Trophoblast cell (in vitro differentiated cells and primary cell): ENCODE measurements around the gene EXOC5.

ENCODE experiments used
- DNase-seq, 2 donors: peaks; one replicate each; pipeline ENCODE4 v3.0.0-alpha.2; 2016
- H2AFZ ChIP-seq: 2 replicates; pipeline ENCODE4 v1.6.1; 2013; ENCODE audit warnings: low read length, moderate library complexity, mild to moderate bottlenecking; ENCODE audit not compliant: insufficient read depth, poor library complexity
- H2AK5ac ChIP-seq: 2 replicates; pipeline ENCODE4 v1.6.1; 2013; ENCODE audit warnings: mild to moderate bottlenecking, low read length
- H2BK120ac ChIP-seq: 2 replicates; pipeline ENCODE4 v1.6.1; 2013; ENCODE audit warnings: low read length, mild to moderate bottlenecking, moderate library complexity; ENCODE audit not compliant: insufficient read depth, poor library complexity
- H2BK12ac ChIP-seq: 2 replicates; pipeline ENCODE4 v1.6.1; 2013; ENCODE audit warnings: mild to moderate bottlenecking, low read length, moderate library complexity
- H2BK5ac ChIP-seq: 2 replicates; pipeline ENCODE4 v1.6.1; 2013; ENCODE audit warnings: low read length, low read depth, moderate library complexity, mild to moderate bottlenecking; ENCODE audit not compliant: poor library complexity
- H3K14ac ChIP-seq: 2 replicates; pipeline ENCODE4 v1.6.1; 2013; ENCODE audit warnings: mild to moderate bottlenecking, low read length
- H3K18ac ChIP-seq: 2 replicates; pipeline ENCODE4 v1.6.1; 2013; ENCODE audit warnings: mild to moderate bottlenecking, low read length
- H3K23ac ChIP-seq: 2 replicates; pipeline ENCODE4 v1.6.1; 2013; ENCODE audit warnings: low read length
- H3K27ac ChIP-seq: 2 replicates; pipeline ENCODE4 v1.5.1; 2013; ENCODE audit warnings: low read depth, mild to moderate bottlenecking, inconsistent platforms, low read length, moderate library complexity
- H3K27me3 ChIP-seq: 2 replicates; pipeline ENCODE4 v1.6.1; 2013; ENCODE audit warnings: inconsistent platforms, mild to moderate bottlenecking, low read length, moderate library complexity; ENCODE audit not compliant: insufficient read depth
- H3K36me3 ChIP-seq, 2 experiments: 1 replicate in 1 of 2; 2 replicates in 1 of 2; pipeline ENCODE4 v1.6.1; 2013; ENCODE audit warnings: low read length in 2 of 2, mild to moderate bottlenecking in 2 of 2, moderate library complexity in 1 of 2; ENCODE audit not compliant: insufficient read depth in 2 of 2, control insufficient read depth in 1 of 2
- H3K4ac ChIP-seq: 2 replicates; pipeline ENCODE4 v1.6.1; 2013; ENCODE audit warnings: low read depth, mild to moderate bottlenecking, low read length, moderate library complexity
- H3K4me1 ChIP-seq, 2 experiments: 1 replicate in 1 of 2; 2 replicates in 1 of 2; pipeline ENCODE4 v1.6.1; 2013; ENCODE audit warnings: low read length in 2 of 2, mild to moderate bottlenecking in 2 of 2, moderate library complexity in 1 of 2; ENCODE audit not compliant: insufficient read depth in 2 of 2, control insufficient read depth in 1 of 2
- H3K4me2 ChIP-seq: 2 replicates; pipeline ENCODE4 v1.6.1; 2013; ENCODE audit warnings: inconsistent platforms, mild to moderate bottlenecking, low read length, moderate library complexity
- H3K4me3 ChIP-seq: 2 replicates; pipeline ENCODE4 v1.5.1; 2013; ENCODE audit warnings: mild to moderate bottlenecking, low read depth, low read length, inconsistent platforms
- H3K79me1 ChIP-seq: one replicate; pipeline ENCODE4 v1.6.1; 2013; ENCODE audit warnings: low read length
- H3K79me2 ChIP-seq: 2 replicates; pipeline ENCODE4 v1.6.1; 2013; ENCODE audit warnings: low read length, mild to moderate bottlenecking; ENCODE audit not compliant: control insufficient read depth, insufficient read depth, poor library complexity
- H3K9ac ChIP-seq: 2 replicates; pipeline ENCODE4 v1.6.1; 2013; ENCODE audit warnings: mild to moderate bottlenecking, low read length
- H3K9me3 ChIP-seq: 2 replicates; pipeline ENCODE4 v1.6.1; 2013; ENCODE audit warnings: low read depth, mild to moderate bottlenecking, control low read depth, inconsistent platforms, low read length; ENCODE audit not compliant: insufficient read depth
- H4K12ac ChIP-seq: 2 replicates; pipeline ENCODE4 v1.6.1; 2013; ENCODE audit warnings: low read depth, mild to moderate bottlenecking, low read length, moderate library complexity
- H4K8ac ChIP-seq: 2 replicates; pipeline ENCODE4 v1.6.1; 2013; ENCODE audit warnings: low read depth, mild to moderate bottlenecking, low read length, moderate library complexity
- H4K91ac ChIP-seq: one replicate; pipeline ENCODE4 v1.6.1; 2013; ENCODE audit warnings: low read depth, mild to moderate bottlenecking, low read length, moderate library complexity
- WGBS: extraction: QIAGEN DNeasy Blood & Tissue Kit; methylation state at CpG from one replicate; pipeline ENCODE4 v1.1.7; 2013; ENCODE audit warnings: missing lambda C conversion rate; ENCODE audit not compliant: insufficient read length, insufficient coverage; ENCODE audit errors: extremely low coverage; 5-methylcytosine and 5-hydroxymethylcytosine counted together

Gene EXOC5

GRCh38 chr14:57171363-57171762 lies 97.3 kb downstream of the EXOC5 start:
- Histone ChIP-seq H3K18ac (no peak overlapping the region), H3K4me2 (no peak overlapping the region), H4K8ac (no peak overlapping the region), H2BK120ac (no peak overlapping the region), H2AFZ (no peak overlapping the region), H3K14ac (no peak overlapping the region), H3K23ac (no peak overlapping the region), H4K12ac (no peak overlapping the region), H3K4me1 (no peaks in the 10 kb centered on the region), H2AK5ac (no peak overlapping the region), H3K79me2 (no peaks in the 10 kb centered on the region), H2BK12ac (no peak overlapping the region), H3K79me1 (no peaks in the 10 kb centered on the region), H3K27me3 (no peaks in the 10 kb centered on the region), H3K36me3 (no peaks in the 10 kb centered on the region), H3K9ac (no peak overlapping the region), H3K9me3 (no peaks in the 10 kb centered on the region), H3K27ac (no peak overlapping the region), H3K4me3 (no peak overlapping the region), H3K4ac (no peak overlapping the region), H4K91ac (no peak overlapping the region), H2BK5ac (no peak overlapping the region)
- DNase-seq = no peak
- WGBS = no CpG with 5 or more reads among the region's 5 CpGs

DNA sequence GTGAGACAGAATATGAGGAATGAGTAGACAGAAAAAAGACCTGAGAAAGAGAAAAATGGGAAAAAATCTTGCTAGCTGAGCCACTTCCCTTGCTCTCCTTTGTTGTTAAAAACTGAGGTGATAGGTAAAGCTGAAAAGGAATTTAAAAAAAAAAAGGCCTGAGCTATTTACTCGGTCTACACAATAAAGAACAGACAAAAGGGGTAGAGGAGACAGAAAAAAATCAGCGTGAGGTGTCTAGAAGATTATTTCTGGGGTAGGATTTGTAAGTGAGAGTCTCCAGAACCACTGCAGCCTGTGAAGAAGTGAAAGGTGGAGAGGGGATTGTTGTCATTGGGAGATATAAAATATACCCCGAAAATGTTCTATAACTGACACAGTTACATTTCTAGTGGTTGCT lies 98.8 kb downstream of the EXOC5 start:
- no peak overlapping the region for H3K9ac ChIP-seq
- no peak overlapping the region for H3K4me2 ChIP-seq
- DNase-seq = no peak
- no peaks in the 10 kb centered on the region for H3K36me3 ChIP-seq
- H2BK120ac ChIP-seq = no peak overlapping the region
- H3K27me3 ChIP-seq = no peaks in the 10 kb centered on the region
- no peak overlapping the region for H2AFZ ChIP-seq
- H3K4ac ChIP-seq = no peak overlapping the region
- H3K23ac ChIP-seq = no peak overlapping the region
- H3K9me3 ChIP-seq = no peaks in the 10 kb centered on the region
- H3K18ac ChIP-seq = no peak overlapping the region
- no peak overlapping the region for H2BK12ac ChIP-seq
- no CpG with 5 or more reads among the region's 3 CpGs for WGBS
- no peak overlapping the region for H4K91ac ChIP-seq
- H4K12ac ChIP-seq = no peak overlapping the region
- no peak overlapping the region for H3K14ac ChIP-seq
- no peak overlapping the region for H3K4me3 ChIP-seq
- no peak overlapping the region for H2AK5ac ChIP-seq
- H3K27ac ChIP-seq = no peak overlapping the region
- H3K79me2 ChIP-seq = no peaks in the 10 kb centered on the region
- H3K4me1 ChIP-seq = no peaks in the 10 kb centered on the region
- no peaks in the 10 kb centered on the region for H3K79me1 ChIP-seq
- no peak overlapping the region for H4K8ac ChIP-seq
- H2BK5ac ChIP-seq = no peak overlapping the region

- Histone ChIP-seq H3K23ac (no peak overlapping the region), H4K8ac (no peak overlapping the region), H3K4me3 (no peak overlapping the region), H3K79me2 (no peaks in the 10 kb centered on the region), H2AFZ (no peak overlapping the region), H2AK5ac (no peak overlapping the region), H3K4ac (no peak overlapping the region), H4K12ac (no peak overlapping the region), H3K9ac (no peak overlapping the region), H3K9me3 (no peaks in the 10 kb centered on the region), H3K27ac (no peak overlapping the region), H2BK12ac (no peak overlapping the region), H4K91ac (no peak overlapping the region), H3K18ac (no peak overlapping the region), H3K79me1 (no peaks in the 10 kb centered on the region), H2BK120ac (no peak overlapping the region), H3K27me3 (no peaks in the 10 kb centered on the region), H3K4me1 (no peaks in the 10 kb centered on the region), H3K36me3 (no peaks in the 10 kb centered on the region), H2BK5ac (no peak overlapping the region), H3K4me2 (no peak overlapping the region), H3K14ac (no peak overlapping the region)
- no peak for DNase-seq
- WGBS = no CpG with 5 or more reads among the region's 2 CpGs
These were observed 100.5 kb downstream of the EXOC5 start for GRCh38 chr14:57168138-57168679.

DNA sequence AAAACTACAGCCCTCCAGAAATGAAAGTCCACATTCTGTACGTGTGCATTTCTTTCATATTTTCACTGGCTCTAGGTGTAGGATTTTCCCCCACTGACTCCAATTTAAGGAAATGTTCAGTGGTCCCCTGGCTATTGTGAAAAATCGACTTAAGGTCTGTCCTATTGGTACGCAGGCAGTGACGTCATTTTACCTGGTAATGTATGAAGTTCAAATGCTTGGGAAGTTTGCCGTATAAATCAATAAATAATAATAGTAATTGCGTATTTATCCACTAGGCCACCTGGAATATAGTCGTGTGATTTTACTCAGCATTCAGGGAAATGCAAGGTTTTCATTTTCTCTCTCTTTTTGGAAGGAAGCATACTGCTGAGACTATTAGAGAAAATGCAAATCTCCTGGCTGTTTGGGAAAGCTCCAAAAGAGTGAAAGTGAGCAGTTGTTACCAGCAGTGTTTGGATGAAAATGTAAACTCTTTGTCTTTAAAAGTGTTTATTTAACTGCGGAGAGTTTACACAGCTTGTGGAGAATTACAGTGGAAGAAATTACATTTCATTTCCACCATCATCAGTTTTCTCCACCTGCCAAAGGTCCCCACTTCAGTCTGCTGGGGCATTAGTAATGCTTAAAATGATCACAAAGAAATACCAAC lies 107.0 kb downstream of the EXOC5 start:
- Histone ChIP-seq H3K9me3 (no peaks in the 10 kb centered on the region), H2BK5ac (no peak overlapping the region), H2BK12ac (no peak overlapping the region), H2AK5ac (no peak overlapping the region), H3K18ac (no peak overlapping the region), H3K27ac (no peak overlapping the region), H3K79me2 (no peaks in the 10 kb centered on the region), H3K14ac (no peak overlapping the region), H3K4me2 (no peak overlapping the region), H2AFZ (no peak overlapping the region), H4K91ac (no peak overlapping the region), H4K12ac (no peak overlapping the region), H3K4ac (no peak overlapping the region), H4K8ac (no peak overlapping the region), H3K4me3 (no peak overlapping the region), H3K36me3 (no peaks in the 10 kb centered on the region), H2BK120ac (no peak overlapping the region), H3K4me1 (no peaks in the 10 kb centered on the region), H3K9ac (no peak overlapping the region), H3K23ac (no peak overlapping the region), H3K27me3 (no peaks in the 10 kb centered on the region), H3K79me1 (no peaks in the 10 kb centered on the region)
- no CpG with 5 or more reads among the region's 8 CpGs for WGBS
- DNase-seq = no peak
